ENCODE data around the gene LDB2.

- TF ChIP-seq POLR2A (IDR thresholded peaks at IDR 0.05): no peak
- no peak for TF ChIP-seq CTCF (IDR thresholded peaks at IDR 0.05)
- no peak for TF ChIP-seq EP300 (IDR thresholded peaks at IDR 0.05)
These were observed 307.6 kb downstream of the LDB2 start for GRCh38 chr4:16590797-16591196.

Data from tibial nerve (tissue), 4 donors.